ENCODE data around the gene APC. TPM values are rescaled to one million over a fixed set of nuclear protein-coding genes. Genes with fewer than 3 reads are reported as not detected.

The APC gene
- total RNA-seq, 1 experiment from 2014 or later: 40.0 TPM

- no peak for TF ChIP-seq ZNF317 (CRISPR knock-in tag; IDR thresholded peaks at IDR 0.05; ENCODE audit: borderline replicate concordance, low read depth)
- TF ChIP-seq TEAD4 (CRISPR knock-in tag; IDR thresholded peaks at IDR 0.05): no peak
- TF ChIP-seq ZNF532 (CRISPR knock-in tag; IDR thresholded peaks at IDR 0.05; ENCODE audit: borderline replicate concordance): no peak
- TF ChIP-seq ZNF425 (CRISPR knock-in tag; conservative IDR thresholded peaks at IDR 0.05): no peak
- no peak for TF ChIP-seq ATF2 (CRISPR knock-in tag; IDR thresholded peaks at IDR 0.05; ENCODE audit: borderline replicate concordance, low read depth)
- no peak for TF ChIP-seq ELF4 (CRISPR knock-in tag; IDR thresholded peaks at IDR 0.05; ENCODE audit: low read depth)
Observed at GRCh38 chr5:112876362-112876761, 138.7 kb downstream of the APC start (continued).

- Mint-ChIP-seq H3K4me3 (no peak overlapping the region), H3K4me1 (peaks cover 25% of the 10 kb centered on the region), H3K27me3 (ENCODE audit: low read depth) (no peaks in the 10 kb centered on the region), H3K9me3 (no peaks in the 10 kb centered on the region), H3K36me3 (peaks cover 30% of the 10 kb centered on the region), H3K27ac (no peak overlapping the region)
- ATAC-seq (no peak), DNase-seq (ENCODE audit: low spot score) (no peak)
- ChIA-PET CTCF (no interaction called here), POLR2A (no interaction called here)
- TF ChIP-seq FOXP1 (CRISPR knock-in tag; IDR thresholded peaks at IDR 0.05; ENCODE audit: borderline replicate concordance): no peak
- no peak for TF ChIP-seq PRRX2 (CRISPR knock-in tag; IDR thresholded peaks at IDR 0.05)
- no peak for TF ChIP-seq NR3C1 (CRISPR knock-in tag; conservative IDR thresholded peaks at IDR 0.05; ENCODE audit: low read depth)
- no peak for TF ChIP-seq USF1 (CRISPR knock-in tag; IDR thresholded peaks at IDR 0.05)
- no peak for TF ChIP-seq ARID4B (CRISPR knock-in tag; IDR thresholded peaks at IDR 0.05; ENCODE audit: borderline replicate concordance)
- TF ChIP-seq ZSCAN18 (CRISPR knock-in tag; IDR thresholded peaks at IDR 0.05): no peak
- no peak for TF ChIP-seq MXD4 (CRISPR knock-in tag; IDR thresholded peaks at IDR 0.05; ENCODE audit: borderline replicate concordance)
- no peak for TF ChIP-seq IRF1 (CRISPR knock-in tag; IDR thresholded peaks at IDR 0.05)
- TF ChIP-seq FOXP4 (CRISPR knock-in tag; IDR thresholded peaks at IDR 0.05): no peak
- no peak for TF ChIP-seq MAX (CRISPR knock-in tag; IDR thresholded peaks at IDR 0.05)
- no peak for TF ChIP-seq ATF3 (CRISPR knock-in tag; conservative IDR thresholded peaks at IDR 0.05)
Observed at GRCh38 chr5:112878101-112878500, 140.4 kb downstream of the APC start.

Data from WTC11 (cell line).